Measurements from ENCODE around the gene ACOX1. TPM values are rescaled to one million over a fixed set of nuclear protein-coding genes. Genes with fewer than 3 reads are reported as not detected.
A peak's percentile ranks its signal among the peaks of the same experiment; 100 is the strongest.

The ACOX1 gene
- polyA plus RNA-seq, 3 donors: 21.6 to 49.7 (median 49.2) TPM

DNA sequence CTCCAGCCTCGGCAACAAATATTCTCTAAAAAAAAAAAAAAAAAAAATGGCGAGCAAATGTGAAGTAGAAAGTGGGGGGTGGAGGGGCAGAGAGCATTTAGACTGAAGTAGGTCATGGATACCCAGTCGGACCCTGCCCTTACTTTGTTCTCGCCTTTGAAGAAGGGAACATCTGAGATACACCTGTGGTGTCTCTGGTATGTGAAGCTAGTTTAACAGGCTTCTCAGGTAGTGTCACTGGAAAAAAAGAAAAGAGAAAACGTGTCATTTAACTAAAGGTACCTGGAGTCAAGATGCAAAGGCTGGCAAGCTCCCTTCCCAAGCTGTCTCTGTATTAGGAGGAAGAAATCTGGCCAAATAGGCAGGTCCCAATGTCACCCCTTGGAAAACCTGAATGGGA lies 46.1 kb downstream of the ACOX1 start:
- H2AFZ ChIP-seq (ENCODE audit: insufficient read depth, low read depth, low read length, poor library complexity, severe bottlenecking): no peak overlapping the region
- Mint-ChIP-seq H3K27ac (peak overlapping the region in 1 of 7 donors; percentile 72), H3K36me3 (no peaks in the 10 kb centered on the region), H3K4me1 (no peaks in the 10 kb centered on the region), H3K9me3 (peaks cover 0 to 2% (median 0%) of the 10 kb centered on the region in 7 donors), H3K27me3 (ENCODE audit: low read depth in 3 of 3) (peaks cover 0 to 3% (median 2%) of the 10 kb centered on the region in 3 donors), H3K4me3 (no peak overlapping the region)
- no peak for TF ChIP-seq CTCF (IDR thresholded peaks at IDR 0.05)
- no peak overlapping the region for H3K4me3 ChIP-seq (replicated peaks in 1 of 3; ENCODE audit: low read depth in 2 of 3, low read length in 3 of 3)
- H3K4me2 ChIP-seq (replicated peaks; ENCODE audit: extremely low read depth, low read length, poor library complexity, severe bottlenecking): no peak overlapping the region
- no peak overlapping the region for H3K27ac ChIP-seq (ENCODE audit: low read depth in 1 of 2, low read length in 2 of 2)
- DNase-seq: no peak
- no peaks in the 10 kb centered on the region for H3K36me3 ChIP-seq (replicated peaks in 1 of 2; ENCODE audit: control insufficient read depth in 1 of 2, insufficient read depth in 2 of 2, low read length in 2 of 2)
- WGBS (ENCODE audit: insufficient coverage): 98% methylated on average over 3 of the region's 5 CpGs
- H3K9ac ChIP-seq (ENCODE audit: insufficient read depth, low read length, poor library complexity, severe bottlenecking): no peak overlapping the region
- H3K79me2 ChIP-seq (ENCODE audit: insufficient read depth, low read length): no peaks in the 10 kb centered on the region
- H3K27me3 ChIP-seq (ENCODE audit: control insufficient read depth in 2 of 2, insufficient read depth in 2 of 2, low read length in 2 of 2): no peaks in the 10 kb centered on the region
- intact Hi-C loops (cut with micrococcal nuclease): no loop called here
- no peaks in the 10 kb centered on the region for H3K4me1 ChIP-seq (ENCODE audit: control insufficient read depth in 1 of 2, insufficient read depth in 2 of 2, low read length in 2 of 2)
- H3K9me3 ChIP-seq (replicated peaks in 1 of 2; ENCODE audit: control insufficient read depth in 1 of 2, insufficient read depth in 1 of 2, low read length in 2 of 2): no peaks in the 10 kb centered on the region
- H4K20me1 ChIP-seq (ENCODE audit: insufficient read depth, low read length): no peaks in the 10 kb centered on the region

DNA sequence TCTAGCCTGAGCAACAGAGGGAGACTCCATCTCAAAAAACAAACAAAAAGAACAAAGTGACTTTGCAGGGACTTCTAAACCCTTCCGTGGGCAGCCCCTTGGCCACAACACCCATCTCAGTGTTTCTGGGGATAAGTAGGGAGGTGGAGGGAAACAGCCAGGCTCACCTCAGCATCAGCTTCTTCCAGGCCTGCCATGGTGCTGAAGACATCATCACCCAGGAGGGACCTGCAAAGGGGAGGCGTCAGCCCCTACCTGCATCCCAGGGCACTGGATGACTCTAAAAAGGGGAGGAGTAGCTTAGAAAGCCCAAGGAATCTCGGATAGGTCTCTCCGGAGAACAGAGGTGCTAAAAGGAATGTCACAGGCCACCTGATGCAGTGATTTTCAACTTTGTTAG lies 47.9 kb downstream of the ACOX1 start:
- Histone ChIP-seq H3K4me1 (ENCODE audit: control insufficient read depth in 1 of 2, insufficient read depth in 2 of 2, low read length in 2 of 2) (peaks cover 0 to 8% of the 10 kb centered on the region in 2 donors), H3K9me3 (replicated peaks in 1 of 2; ENCODE audit: control insufficient read depth in 1 of 2, insufficient read depth in 1 of 2, low read length in 2 of 2) (no peaks in the 10 kb centered on the region), H3K79me2 (ENCODE audit: insufficient read depth, low read length) (no peaks in the 10 kb centered on the region), H3K4me2 (replicated peaks; ENCODE audit: extremely low read depth, low read length, poor library complexity, severe bottlenecking) (no peak overlapping the region), H2AFZ (ENCODE audit: insufficient read depth, low read depth, low read length, poor library complexity, severe bottlenecking) (no peak overlapping the region), H3K36me3 (replicated peaks in 1 of 2; ENCODE audit: control insufficient read depth in 1 of 2, insufficient read depth in 2 of 2, low read length in 2 of 2) (no peaks in the 10 kb centered on the region), H3K27me3 (ENCODE audit: control insufficient read depth in 2 of 2, insufficient read depth in 2 of 2, low read length in 2 of 2) (no peaks in the 10 kb centered on the region), H3K9ac (ENCODE audit: insufficient read depth, low read length, poor library complexity, severe bottlenecking) (no peak overlapping the region), H4K20me1 (ENCODE audit: insufficient read depth, low read length) (no peaks in the 10 kb centered on the region), H3K4me3 (replicated peaks in 1 of 3; ENCODE audit: low read depth in 2 of 3, low read length in 3 of 3) (no peak overlapping the region), H3K27ac (ENCODE audit: low read depth in 1 of 2, low read length in 2 of 2) (no peak overlapping the region)
- Mint-ChIP-seq H3K27ac (no peak overlapping the region), H3K4me3 (no peak overlapping the region), H3K4me1 (peaks cover 8% of the 10 kb centered on the region), H3K36me3 (no peaks in the 10 kb centered on the region), H3K27me3 (ENCODE audit: low read depth in 3 of 3) (peaks cover 0 to 3% (median 2%) of the 10 kb centered on the region in 3 donors), H3K9me3 (peaks cover 0 to 2% (median 0%) of the 10 kb centered on the region in 7 donors)
- DNase-seq: no peak
- intact Hi-C loops (cut with micrococcal nuclease): no loop called here
- WGBS (ENCODE audit: insufficient coverage): 90% methylated on average over 2 of the region's 4 CpGs
- TF ChIP-seq CTCF (IDR thresholded peaks at IDR 0.05): no peak
